GM13977 (cell line): ENCODE results near the gene ATP13A4.

Experiments used
- DNase-seq: peaks from one replicate; pipeline ENCODE4 v3.0.0; 2012; ENCODE audit warnings: low spot score
- CTCF ChIP-seq: IDR thresholded peaks from 2 replicates; pipeline ENCODE4 v1.5.1; 2012; ENCODE audit warnings: mild to moderate bottlenecking, control low read depth; ENCODE audit not compliant: insufficient read depth; ENCODE audit errors: extremely low read depth, missing control alignments
- in situ Hi-C: fragments of 300-500 bp; cut with MboI; formaldehyde crosslinking; loops from one replicate; pipeline ENCODE4 v1.12.0; 2022; ENCODE audit warnings: low sequenced_read_pairs, low pct_unique_long_range_greater_than_20kb, mixed read lengths, inconsistent platforms; ENCODE audit not compliant: unreplicated experiment

Gene ATP13A4

GRCh38 chr3:193563426-193563825 lies 8.7 kb upstream of the ATP13A4 start:
- DNase-seq, result no peak
- in situ Hi-C loops, result loop anchor here (25.0 kb wide), 4 partner anchors 376 to 1001 kb away; no protein-coding TSS in a partner anchor
- no peak for TF ChIP-seq CTCF

- no peak for DNase-seq
- in situ Hi-C loops, result loop anchor here (25.0 kb wide), 4 partner anchors 374 to 999 kb away; no protein-coding TSS in a partner anchor
- TF ChIP-seq CTCF, result no peak
Observed at GRCh38 chr3:193560870-193561269, 6.2 kb upstream of the ATP13A4 start.

- no peak for TF ChIP-seq CTCF
- no peak for DNase-seq
- in situ Hi-C loops, result loop anchor here (25.0 kb wide), 4 partner anchors 373 to 998 kb away; no protein-coding TSS in a partner anchor
Observed at GRCh38 chr3:193560091-193560490, 5.4 kb upstream of the ATP13A4 start.

GRCh38 chr3:193559100-193559499 lies 4.4 kb upstream of the ATP13A4 start:
- TF ChIP-seq CTCF, result no peak
- in situ Hi-C loops, result loop anchor here (25.0 kb wide), 4 partner anchors 372 to 997 kb away; no protein-coding TSS in a partner anchor
- DNase-seq, result no peak

- in situ Hi-C loops, result loop anchor here (25.0 kb wide), 4 partner anchors 370 to 995 kb away; no protein-coding TSS in a partner anchor
- no peak for TF ChIP-seq CTCF
- no peak for DNase-seq
Observed at GRCh38 chr3:193556841-193557240, 2.1 kb upstream of the ATP13A4 start.

- TF ChIP-seq CTCF, result no peak
- no peak for DNase-seq
- in situ Hi-C loops, result loop anchor here (25.0 kb wide), 4 partner anchors 366 to 991 kb away; no protein-coding TSS in a partner anchor
Observed at GRCh38 chr3:193553586-193553985, 1.1 kb downstream of the ATP13A4 start.
